ENCODE results near the gene HLX. TPM values are rescaled to one million over a fixed set of nuclear protein-coding genes. Genes with fewer than 3 reads are reported as not detected.

The HLX gene
- total RNA-seq, 1 donor from 2014 or later: 0.63 TPM

GRCh38 chr1:220896092-220896491 lies 16.8 kb downstream of the HLX start:
- DNase-seq (ENCODE audit: low read depth): no peak
- no peak overlapping the region for H3K4me3 ChIP-seq (ENCODE audit: low read depth, low read length)
- TF ChIP-seq CTCF (conservative IDR thresholded peaks at IDR 0.05; ENCODE audit: low read depth, low read length): no peak

- DNase-seq (ENCODE audit: low read depth): no peak
- H3K4me3 ChIP-seq (ENCODE audit: low read depth, low read length): no peak overlapping the region
- TF ChIP-seq CTCF (conservative IDR thresholded peaks at IDR 0.05; ENCODE audit: low read depth, low read length): no peak
Observed at GRCh38 chr1:220900842-220901241, 21.6 kb downstream of the HLX start.

- no peak overlapping the region for H3K4me3 ChIP-seq (ENCODE audit: low read depth, low read length)
- no peak for DNase-seq (ENCODE audit: low read depth)
- TF ChIP-seq CTCF (conservative IDR thresholded peaks at IDR 0.05; ENCODE audit: low read depth, low read length): no peak
Observed at GRCh38 chr1:220901881-220902280, 22.6 kb downstream of the HLX start.

GRCh38 chr1:220902916-220903315 lies 23.7 kb downstream of the HLX start:
- DNase-seq (ENCODE audit: low read depth): no peak
- no peak for TF ChIP-seq CTCF (conservative IDR thresholded peaks at IDR 0.05; ENCODE audit: low read depth, low read length)
- H3K4me3 ChIP-seq (ENCODE audit: low read depth, low read length): no peak overlapping the region

- H3K4me3 ChIP-seq (ENCODE audit: low read depth, low read length): no peak overlapping the region
- DNase-seq (ENCODE audit: low read depth): no peak
- TF ChIP-seq CTCF (conservative IDR thresholded peaks at IDR 0.05; ENCODE audit: low read depth, low read length): no peak
Observed at GRCh38 chr1:220904876-220905275, 25.6 kb downstream of the HLX start.

- DNase-seq (ENCODE audit: low read depth): no peak
- no peak for TF ChIP-seq CTCF (conservative IDR thresholded peaks at IDR 0.05; ENCODE audit: low read depth, low read length)
- H3K4me3 ChIP-seq (ENCODE audit: low read depth, low read length): no peak overlapping the region
Observed at GRCh38 chr1:220905650-220906560, 26.7 kb downstream of the HLX start.
